NOMO-1 (cell line): Measurements from ENCODE around the gene TMEM33.
A peak's percentile ranks its signal among the peaks of the same experiment; 100 is the strongest.
"Not testable (repeated sequence)": the region's sequence is repeated elsewhere in the genome, so short reads cannot be mapped to it uniquely, and the experiment has no call there.

ENCODE experiments used
- DNase-seq, 2 experiments: peaks; one replicate each; lab custom pipeline; 2025; ENCODE audit not compliant: unreplicated experiment in 2 of 2; lab: John Stamatoyannopoulos, UW

The TMEM33 gene

DNA sequence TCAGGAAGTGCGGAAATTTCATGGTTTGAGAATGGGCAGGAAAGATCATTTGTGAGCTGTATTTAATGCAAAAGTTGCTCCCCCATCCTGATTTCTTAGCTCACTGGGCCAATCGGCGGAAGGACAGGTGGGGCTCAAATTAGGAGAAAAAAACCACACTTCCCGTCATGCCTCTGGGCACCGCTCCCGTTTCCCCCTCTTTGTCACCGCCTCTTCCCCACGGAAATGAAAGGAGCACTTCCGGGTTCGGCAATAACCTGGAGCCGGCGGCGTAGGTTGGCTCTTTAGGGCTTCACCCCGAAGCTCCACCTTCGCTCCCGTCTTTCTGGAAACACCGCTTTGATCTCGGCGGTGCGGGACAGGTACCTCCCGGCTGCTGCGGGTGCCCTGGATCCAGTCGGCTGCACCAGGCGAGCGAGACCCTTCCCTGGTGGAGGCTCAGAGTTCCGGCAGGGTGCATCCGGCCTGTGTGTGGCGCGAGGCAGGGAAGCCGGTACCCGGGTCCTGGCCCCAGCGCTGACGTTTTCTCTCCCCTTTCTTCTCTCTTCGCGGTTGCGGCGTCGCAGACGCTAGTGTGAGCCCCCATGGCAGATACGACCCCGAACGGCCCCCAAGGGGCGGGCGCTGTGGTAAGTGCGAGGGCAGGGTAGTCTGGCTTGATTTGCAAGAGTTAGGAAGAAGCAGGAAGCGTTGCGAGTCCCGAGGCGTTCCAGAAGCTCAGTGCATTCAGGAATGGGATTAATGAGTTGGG, at the start of gene TMEM33:
Gene TMEM33, plus strand, starts transcription at position 529 of the 751 bp plus-strand sequence. Its CDS starts 56 bp downstream, at position 585.
- peak; percentile 86 to 95 for DNase-seq

DNA sequence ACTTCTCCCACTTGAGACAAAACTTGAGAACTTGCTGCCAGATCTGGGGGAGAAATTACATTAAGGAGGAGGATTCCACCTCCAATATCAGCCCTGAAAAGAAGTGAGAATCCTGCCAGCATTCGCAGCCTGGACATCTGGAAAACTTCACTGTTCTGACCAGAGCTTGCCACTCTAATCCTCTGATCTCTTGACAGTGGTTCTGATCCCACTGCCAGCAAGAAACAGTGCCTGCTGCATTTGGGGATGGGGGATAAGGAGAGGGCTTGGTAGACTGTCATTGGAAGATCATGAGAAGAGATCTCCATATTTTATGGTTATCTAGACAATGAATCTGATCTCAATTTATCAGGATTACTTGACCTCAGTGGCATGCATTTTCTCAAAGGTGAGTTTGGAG, 49.8 kb upstream of the TMEM33 start:
- DNase-seq = no peak

DNA sequence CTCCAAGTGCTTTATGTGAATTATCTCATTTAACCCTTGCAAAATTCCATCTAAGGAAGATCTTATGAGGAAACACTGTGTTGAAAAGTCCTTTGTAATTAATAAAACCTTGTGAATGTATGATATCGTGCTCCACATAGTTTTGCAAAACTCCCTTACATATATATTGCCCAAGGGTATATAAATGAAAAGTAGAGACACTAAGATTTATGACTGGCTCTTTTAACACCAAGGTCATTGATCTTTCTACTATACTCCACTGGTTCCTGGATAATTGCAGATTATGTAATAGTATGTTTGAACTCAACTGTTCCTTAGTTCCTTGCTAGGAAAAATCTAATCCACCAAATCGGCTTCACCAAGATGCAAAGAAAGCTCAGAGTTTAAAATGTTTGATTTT, 48.0 kb upstream of the TMEM33 start:
- no peak for DNase-seq

DNA sequence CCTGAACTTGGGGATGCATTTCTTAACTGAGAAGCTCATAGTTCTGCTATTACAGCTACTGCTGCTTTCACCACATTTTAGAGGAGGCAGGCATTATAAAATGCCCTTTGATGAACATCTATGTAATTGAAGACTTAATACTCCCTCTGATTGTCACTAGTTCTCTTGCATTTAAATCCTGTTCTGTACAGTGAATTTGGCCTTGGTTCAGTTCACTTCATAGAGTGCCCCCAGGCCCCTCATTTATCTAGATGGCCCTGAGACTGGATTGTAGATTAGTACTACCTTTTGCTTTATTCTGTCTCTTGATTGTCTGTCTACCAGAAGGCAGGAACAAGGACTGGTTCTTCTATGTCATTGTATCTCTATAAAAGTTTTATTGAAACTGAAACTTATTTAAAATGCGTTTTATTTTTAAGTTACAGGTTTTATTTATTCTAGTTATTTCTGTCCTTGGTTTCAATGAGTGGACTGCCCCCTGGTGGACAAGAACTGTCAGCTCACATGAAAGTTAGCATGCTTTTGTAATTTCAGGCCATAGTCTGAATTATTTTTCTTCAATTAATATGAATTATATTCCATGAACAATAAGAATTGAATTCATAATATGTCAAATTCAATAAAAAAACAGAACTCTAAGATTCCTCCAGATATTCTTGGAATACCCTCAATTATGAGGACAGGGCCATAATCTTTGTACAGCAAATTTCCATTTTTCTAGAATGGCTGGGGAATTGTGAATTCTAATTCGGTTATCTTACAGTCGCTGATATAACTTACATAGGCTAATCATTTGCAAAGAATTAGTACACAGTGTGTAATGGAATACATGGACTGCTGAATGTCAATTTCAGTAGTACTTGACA, 47.2 kb upstream of the TMEM33 start:
- peak in 1 of 2 experiments; percentile 50 for DNase-seq

GRCh38 chr4:41888687-41889074, 46.5 kb upstream of the TMEM33 start:
- DNase-seq = no peak

- no peak for DNase-seq
Measured at GRCh38 chr4:41889317-41889716, 45.9 kb upstream of the TMEM33 start.

DNA sequence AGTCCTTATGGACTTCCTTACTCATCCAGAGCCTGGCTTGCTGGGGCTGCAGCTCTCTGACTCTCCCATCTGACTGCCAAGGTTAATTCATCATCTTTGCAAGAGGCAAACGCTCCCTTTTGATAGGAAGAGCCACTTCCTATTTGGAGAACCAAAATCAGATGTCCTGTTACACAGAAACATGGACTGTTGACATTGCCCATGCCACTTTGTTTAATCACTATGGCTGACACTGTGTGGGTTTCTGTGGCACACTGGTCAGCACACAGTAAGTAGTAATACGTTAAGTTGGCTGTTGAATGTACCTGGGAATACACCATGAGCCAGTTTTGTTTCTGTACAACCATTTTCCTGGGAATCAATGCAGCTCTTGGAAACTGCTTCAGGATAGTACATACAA, 45.1 kb upstream of the TMEM33 start:
- DNase-seq = no peak

- no peak for DNase-seq
Measured at GRCh38 chr4:41896648-41897047, 38.6 kb upstream of the TMEM33 start.

GRCh38 chr4:41897698-41898097, 37.5 kb upstream of the TMEM33 start:
- no peak for DNase-seq

DNA sequence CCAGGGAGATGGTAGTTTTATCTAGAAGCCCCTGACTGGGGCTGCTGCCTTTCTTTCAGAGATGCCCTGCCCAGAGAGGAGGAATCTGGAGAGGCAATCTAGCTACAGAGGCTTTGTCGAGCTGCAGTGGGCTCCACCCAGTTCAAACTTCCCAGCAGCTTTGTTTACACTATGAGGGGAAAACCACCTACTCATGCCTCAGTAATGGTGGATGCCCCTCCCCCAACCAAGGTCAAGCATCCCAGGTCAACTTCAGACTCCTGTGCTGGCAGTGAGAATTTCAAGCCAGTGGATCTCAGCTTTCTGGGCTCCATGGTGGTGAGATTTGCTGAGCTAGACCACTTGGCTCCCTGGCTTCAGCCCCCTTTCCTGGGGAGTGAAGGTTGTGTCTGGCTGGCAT, 26.1 kb upstream of the TMEM33 start:
- not testable (repeated sequence) for DNase-seq

- no peak for DNase-seq
Measured at GRCh38 chr4:41912546-41912945, 22.7 kb upstream of the TMEM33 start.

DNA sequence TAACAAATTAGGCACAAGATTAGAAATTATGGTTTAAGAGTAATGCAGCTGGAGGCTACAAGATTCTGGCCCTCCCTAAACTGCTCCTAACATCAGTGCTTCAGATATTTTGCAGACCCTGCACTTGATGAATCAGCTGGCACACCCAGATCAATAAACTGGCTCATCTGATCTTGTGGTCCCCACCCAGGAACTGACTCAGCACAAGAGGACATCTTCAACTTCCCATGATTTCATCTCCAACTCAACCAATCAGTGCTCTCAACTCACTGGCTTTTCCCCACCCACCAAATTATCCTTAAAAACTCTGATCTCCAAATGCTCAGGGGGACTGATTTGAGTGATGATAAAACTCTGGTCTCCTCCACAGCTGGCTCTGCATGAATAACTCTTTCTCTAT, 21.7 kb upstream of the TMEM33 start:
- no peak for DNase-seq

- no peak for DNase-seq
Measured at GRCh38 chr4:41918278-41918677, 17.0 kb upstream of the TMEM33 start.

GRCh38 chr4:41920416-41920815, 14.8 kb upstream of the TMEM33 start:
- DNase-seq = not testable (repeated sequence)

GRCh38 chr4:41921476-41921875, 13.8 kb upstream of the TMEM33 start:
- no peak for DNase-seq

- no peak for DNase-seq
Measured at GRCh38 chr4:41927796-41928499, 7.3 kb upstream of the TMEM33 start.

DNA sequence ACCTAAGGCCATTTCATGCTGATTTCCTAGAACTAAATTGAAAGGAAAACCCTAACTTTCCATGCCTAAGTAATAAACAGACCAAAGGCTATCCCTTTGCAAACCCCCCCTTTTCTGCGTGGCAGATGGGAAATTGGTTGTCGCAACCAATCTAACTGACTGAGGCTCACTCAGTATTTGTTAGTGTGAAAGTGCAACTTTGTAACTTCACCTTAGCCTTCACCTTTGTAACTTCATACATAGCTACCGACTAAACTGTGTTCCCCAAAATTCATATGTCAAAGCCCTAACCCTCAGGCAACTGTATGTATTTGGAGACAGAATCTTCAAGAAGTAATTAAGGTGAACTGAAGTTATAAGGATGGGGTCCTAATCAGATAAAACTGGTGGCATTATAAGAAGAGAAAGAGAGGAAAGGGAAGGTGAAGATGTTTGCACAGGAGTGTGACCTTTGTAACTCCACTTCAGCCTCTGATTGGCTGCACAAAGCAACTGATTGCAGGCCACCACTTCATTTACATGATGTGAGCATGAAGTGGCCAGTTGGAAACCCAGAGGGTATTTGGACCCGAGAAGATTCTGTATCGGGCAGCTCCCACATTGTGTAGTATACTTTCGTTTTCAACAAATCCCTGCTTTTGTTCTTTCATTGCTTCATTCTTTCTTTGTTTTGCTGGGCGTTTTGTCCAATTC, 4.9 kb upstream of the TMEM33 start:
- no peak for DNase-seq

DNA sequence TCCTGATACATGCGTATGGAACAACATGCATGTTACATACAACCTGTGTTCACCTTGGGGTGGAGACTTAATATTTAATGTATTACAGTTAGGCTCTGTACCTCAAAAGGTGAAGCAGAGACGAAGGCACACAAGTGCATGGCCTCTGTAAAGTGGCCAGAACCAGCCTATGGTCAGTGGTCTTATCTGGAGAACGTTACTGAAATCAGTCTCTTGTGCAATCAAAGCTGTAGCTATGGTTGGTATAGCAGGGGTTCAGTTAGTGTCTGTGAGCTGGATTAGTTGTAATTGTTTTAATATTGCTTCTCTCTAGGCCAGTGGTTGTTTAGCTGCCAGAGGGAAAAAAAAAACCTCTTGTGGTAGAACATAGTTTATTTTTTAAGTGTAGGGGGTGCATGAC, 2.2 kb upstream of the TMEM33 start:
- no peak for DNase-seq

DNA sequence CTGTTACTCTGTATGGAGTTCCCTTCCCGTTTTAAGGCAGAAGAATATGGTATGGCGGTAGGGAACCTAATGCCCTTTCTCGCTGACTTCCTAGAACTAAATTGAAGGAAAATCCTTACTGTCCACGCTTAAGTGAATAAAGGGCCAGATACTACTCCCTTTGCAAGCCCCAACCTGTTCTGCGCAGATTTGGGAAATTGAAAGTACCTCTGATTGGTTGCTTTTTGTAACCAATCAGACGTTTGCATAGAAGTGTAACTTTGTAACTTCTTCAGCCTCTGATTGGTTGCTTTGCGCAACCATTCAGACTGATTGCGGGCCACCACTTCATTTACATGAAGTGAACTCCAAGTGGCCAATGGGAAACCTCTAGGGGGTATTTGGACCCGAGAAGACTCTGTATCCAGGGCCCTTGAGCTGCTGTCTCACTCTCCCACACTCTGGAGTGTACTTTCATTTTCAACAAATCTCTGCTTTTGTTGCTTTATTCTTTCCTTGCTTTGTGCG, 1.2 kb upstream of the TMEM33 start:
- DNase-seq = peak; percentile 77 to 92

DNA sequence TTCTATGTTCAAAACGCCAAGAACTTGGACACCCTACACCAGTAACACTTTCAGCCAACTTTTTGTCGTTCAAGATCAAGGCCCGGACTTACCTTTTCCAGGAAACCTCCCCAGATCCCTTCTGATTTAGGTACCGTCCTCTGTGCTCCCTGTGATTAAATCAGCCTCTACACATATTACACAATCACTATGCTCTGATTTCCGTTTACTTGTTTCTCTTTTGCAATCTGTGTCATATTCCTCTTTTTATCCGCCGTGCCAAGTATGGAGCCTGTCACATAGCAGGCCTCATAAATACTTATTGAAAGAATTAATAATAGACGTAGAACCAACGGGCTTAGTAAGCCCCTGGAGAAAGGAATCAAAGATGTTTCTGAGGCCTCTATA, 722 bp upstream of the TMEM33 start:
- DNase-seq = peak; percentile 70 to 86

DNA sequence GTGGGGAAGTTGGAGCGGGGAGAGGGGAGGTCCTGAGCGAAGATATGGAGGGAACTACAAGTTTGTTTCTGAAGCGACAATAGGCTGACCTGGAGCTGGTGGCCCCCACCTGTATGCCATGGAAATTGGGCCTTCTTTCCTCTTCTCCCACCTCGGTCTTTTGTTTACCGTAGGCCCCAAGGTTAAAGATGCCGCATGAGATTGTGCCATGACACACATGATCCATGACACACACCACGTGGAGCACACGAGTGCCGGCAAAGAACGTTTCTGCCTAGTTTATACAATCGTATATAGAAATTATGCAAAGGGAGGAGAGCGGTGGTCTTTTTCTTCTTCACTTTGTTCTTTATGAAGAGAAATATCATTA, 408 bp downstream of the TMEM33 start:
- DNase-seq = no peak
